B cell (primary cell): ENCODE data around the gene PRKCB. TPM values are rescaled to one million over a fixed set of nuclear protein-coding genes. Genes with fewer than 3 reads are reported as not detected.

ENCODE experiments used
- ATAC-seq: fragments of 200-7000 bp; cut with Tn5 transposase; one replicate; pipeline ENCODE4 v1.10.0; 2021; ENCODE audit warnings: low read depth, mild to moderate bottlenecking, moderate number of reproducible peaks, moderate library complexity
- CTCF ChIA-PET: fragments of 350-600 bp; sonication (Branson Sonifier 250); formaldehyde crosslinking; loops from one replicate; lab custom pipeline; 2021; ENCODE audit warnings: antibody characterized with exemption, inconsistent platforms; lab: Charles Lee
- POLR2A ChIA-PET: fragments of 350-600 bp; sonication (Branson Sonifier 250); formaldehyde crosslinking; loops from one replicate; lab custom pipeline; 2021; ENCODE audit warnings: antibody characterized with exemption; lab: Charles Lee
- DNase-seq: peaks from one replicate; pipeline ENCODE4 v3.0.0; 2013
- H2AFZ ChIP-seq: 2 replicates; pipeline ENCODE4 v1.6.1; 2012; ENCODE audit warnings: mild to moderate bottlenecking, low read depth, low read length; ENCODE audit not compliant: insufficient read depth, poor library complexity, severe bottlenecking
- H3K27ac ChIP-seq, 2 donors: 1 replicate in 1 of 2; 2 replicates in 1 of 2; pipeline ENCODE4 v1.5.1; 2012 to 2013; ENCODE audit warnings: low read length in 2 of 2, mild to moderate bottlenecking in 2 of 2, moderate library complexity in 1 of 2
- H3K27me3 ChIP-seq, 4 experiments: fragments of 200-600 bp in 1 of 4; sonication (generic) in 1 of 4; replicated peaks in 1 of 4; 1 replicate in 2 of 4; 2 replicates in 2 of 4; pipeline versions ENCODE4 v1.6.1 to v1.7.0; 2013 to 2016; ENCODE audit warnings: low read length in 3 of 4, mild to moderate bottlenecking in 2 of 4, mixed read lengths in 1 of 4, moderate library complexity in 1 of 4; ENCODE audit not compliant: insufficient read depth in 4 of 4, control insufficient read depth in 3 of 4; ENCODE audit errors: control extremely low read depth in 1 of 4
- H3K36me3 ChIP-seq, 2 experiments: replicated peaks in 1 of 2; 1 replicate in 1 of 2; 2 replicates in 1 of 2; pipeline versions ENCODE4 v1.6.1 to v1.7.1; 2013; ENCODE audit warnings: low read length in 1 of 2; ENCODE audit not compliant: insufficient read depth in 2 of 2, control insufficient read depth in 1 of 2; ENCODE audit errors: control extremely low read depth in 1 of 2, extremely low read depth in 1 of 2
- H3K4me1 ChIP-seq, 2 donors: fragments of 200-600 bp in 1 of 2; sonication (generic) in 1 of 2; 1 replicate in 1 of 2; 2 replicates in 1 of 2; pipeline versions ENCODE4 v1.5.1 to v1.6.1; 2013 to 2017; ENCODE audit warnings: low read length in 2 of 2; ENCODE audit not compliant: control insufficient read depth in 2 of 2, insufficient read depth in 2 of 2
- H3K4me2 ChIP-seq: replicated peaks from 2 replicates; pipeline ENCODE3; 2012; ENCODE audit warnings: mild to moderate bottlenecking, low read depth, low read length; ENCODE audit not compliant: poor library complexity, severe bottlenecking
- H3K4me3 ChIP-seq, 5 experiments: fragments of 200-600 bp in 1 of 5; sonication (generic) in 1 of 5; 1 replicate in 3 of 5; 2 replicates in 2 of 5; pipeline versions ENCODE4 v1.5.1 to v1.7.0; 2011 to 2016; ENCODE audit warnings: low read length in 4 of 5, mild to moderate bottlenecking in 4 of 5, low read depth in 2 of 5, control low read depth in 1 of 5, moderate library complexity in 1 of 5; ENCODE audit not compliant: insufficient read depth in 1 of 5; ENCODE audit errors: control extremely low read depth in 1 of 5, extremely low read depth in 1 of 5
- H3K79me2 ChIP-seq: fragments of 200-600 bp; sonication (generic); one replicate; pipeline ENCODE4 v1.6.0; 2016; ENCODE audit warnings: low read length; ENCODE audit not compliant: control insufficient read depth, insufficient read depth
- H3K9ac ChIP-seq: fragments of 200-600 bp; sonication (generic); 2 replicates; pipeline ENCODE4 v1.6.1; 2017; ENCODE audit warnings: mild to moderate bottlenecking, low read length, moderate library complexity
- H3K9me3 ChIP-seq, 3 donors: one replicate each; pipeline versions ENCODE4 v1.6.1 to v1.7.1; 2013; ENCODE audit warnings: low read length in 2 of 3; ENCODE audit not compliant: control insufficient read depth in 2 of 3, insufficient read depth in 1 of 3; ENCODE audit errors: control extremely low read depth in 1 of 3
- H4K20me1 ChIP-seq: 2 replicates; pipeline ENCODE4 v1.6.0; 2012; ENCODE audit warnings: mild to moderate bottlenecking, low read length; ENCODE audit not compliant: insufficient read depth, control insufficient read depth, poor library complexity, severe bottlenecking
- H3K27ac Mint-ChIP-seq: one replicate; pipeline ENCODE4 v1.8.0; 2021; ENCODE audit warnings: mixed read lengths
- H3K27me3 Mint-ChIP-seq: one replicate; pipeline ENCODE4 v1.8.0; 2021; ENCODE audit warnings: mixed read lengths
- H3K4me1 Mint-ChIP-seq: one replicate; pipeline ENCODE4 v1.8.0; 2021; ENCODE audit warnings: mixed read lengths
- H3K4me3 Mint-ChIP-seq: one replicate; pipeline ENCODE4 v1.8.0; 2021; ENCODE audit warnings: mixed read lengths
- H3K9me3 Mint-ChIP-seq: one replicate; pipeline ENCODE4 v1.8.0; 2022; ENCODE audit warnings: mixed read lengths; ENCODE audit not compliant: insufficient read depth
- CTCF ChIP-seq: fragments of 200-600 bp; IDR thresholded peaks from one replicate; pipeline ENCODE4 v1.8.0; 2022; ENCODE audit warnings: antibody characterized with exemption, mild to moderate bottlenecking
- EZH2 ChIP-seq: IDR thresholded peaks from 2 replicates; pipeline ENCODE4 v1.6.1; 2012; ENCODE audit warnings: borderline replicate concordance, low read depth, mild to moderate bottlenecking, moderate library complexity, low read length; ENCODE audit not compliant: insufficient read depth, poor library complexity, severe bottlenecking
- WGBS: methylation state at CpG from one replicate; pipeline ENCODE4 v1.1.5; 2013; ENCODE audit warnings: missing lambda C conversion rate; ENCODE audit not compliant: insufficient coverage; 5-methylcytosine and 5-hydroxymethylcytosine counted together
- intact Hi-C: fragments of 100-400 bp; cut with micrococcal nuclease; formaldehyde crosslinking; loops from one replicate; pipeline ENCODE4 v1.10.0; 2022
- polyA plus RNA-seq: library from polyadenylated mRNA; depleted of rRNA; stranded (reverse); fragments of >200 nt; gene quantifications from 2 replicates; pipeline ENCODE4 v1.2.3, GENCODE V29; 2012
- total RNA-seq, 2 donors: library from RNA; stranded (reverse); fragments of 120-200 nt in 1 of 2; gene quantifications; 1 replicate in 1 of 2; 2 replicates in 1 of 2; pipeline versions ENCODE4 v1.2.3 to v1.2.4, GENCODE V29; 2013 to 2022

PRKCB gene
- total and polyA plus RNA-seq, 2 donors (not counting 1 experiment from before 2014, with no cell fraction given): 106 to 373 TPM

DNA sequence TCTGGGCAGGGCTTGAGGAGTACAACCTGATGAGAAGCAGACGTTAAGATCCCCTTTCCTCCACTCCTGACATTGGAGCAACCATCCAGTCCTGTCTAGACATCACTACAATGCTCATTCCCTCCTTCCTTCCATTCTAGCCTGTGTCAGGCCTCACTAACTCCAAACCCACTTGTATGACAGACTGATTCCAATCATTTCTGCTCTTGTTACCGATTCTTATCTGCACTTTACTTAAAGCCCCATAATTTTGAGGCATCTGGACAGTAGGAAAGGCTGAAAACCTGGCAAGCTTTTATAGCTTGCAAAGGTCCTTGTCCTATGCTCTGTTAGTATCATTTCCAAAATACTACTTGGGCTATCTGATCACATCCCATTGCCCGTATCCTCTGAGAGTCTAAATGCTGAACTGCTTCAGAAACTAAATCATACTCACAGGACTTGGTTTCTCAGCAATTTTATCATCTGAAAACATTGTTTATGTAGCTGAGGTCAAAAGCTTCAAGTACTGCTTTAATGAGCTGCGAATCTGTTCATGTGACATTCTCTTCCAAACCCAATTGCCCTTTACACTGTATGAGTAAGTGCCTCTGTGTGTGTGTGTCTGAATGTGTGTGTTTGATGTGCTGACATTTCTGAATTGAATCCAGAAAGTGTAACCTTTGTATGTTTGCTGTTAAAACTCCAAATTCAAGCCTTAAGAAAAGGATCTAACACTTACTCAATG lies 363.2 kb downstream of the PRKCB start:
- no peak overlapping the region for H3K27ac ChIP-seq
- peaks cover 15% of the 10 kb centered on the region for H3K79me2 ChIP-seq
- no peak overlapping the region for H2AFZ ChIP-seq
- no peak overlapping the region for H3K9ac ChIP-seq
- ChIA-PET CTCF (no interaction called here), POLR2A (no interaction called here)
- DNase-seq (no peak), ATAC-seq (no peak)
- Mint-ChIP-seq H3K9me3 (no peaks in the 10 kb centered on the region), H3K4me3 (no peak overlapping the region), H3K4me1 (peaks cover 22% of the 10 kb centered on the region), H3K27ac (no peak overlapping the region), H3K27me3 (no peaks in the 10 kb centered on the region)
- no peaks in the 10 kb centered on the region for H3K9me3 ChIP-seq
- no peaks in the 10 kb centered on the region for H3K27me3 ChIP-seq
- peaks cover 80% of the 10 kb centered on the region for H4K20me1 ChIP-seq
- H3K4me2 ChIP-seq: no peak overlapping the region
- H3K36me3 ChIP-seq: peaks cover 5 to 95% of the 10 kb centered on the region in 2 experiments
- WGBS: 100% methylated on average over 2 of the region's 4 CpGs
- TF ChIP-seq EZH2: no peak
- TF ChIP-seq CTCF: no peak
- H3K4me1 ChIP-seq: peaks cover 0 to 8% of the 10 kb centered on the region in 2 donors
- H3K4me3 ChIP-seq: no peak overlapping the region
- intact Hi-C loops: no loop called here

DNA sequence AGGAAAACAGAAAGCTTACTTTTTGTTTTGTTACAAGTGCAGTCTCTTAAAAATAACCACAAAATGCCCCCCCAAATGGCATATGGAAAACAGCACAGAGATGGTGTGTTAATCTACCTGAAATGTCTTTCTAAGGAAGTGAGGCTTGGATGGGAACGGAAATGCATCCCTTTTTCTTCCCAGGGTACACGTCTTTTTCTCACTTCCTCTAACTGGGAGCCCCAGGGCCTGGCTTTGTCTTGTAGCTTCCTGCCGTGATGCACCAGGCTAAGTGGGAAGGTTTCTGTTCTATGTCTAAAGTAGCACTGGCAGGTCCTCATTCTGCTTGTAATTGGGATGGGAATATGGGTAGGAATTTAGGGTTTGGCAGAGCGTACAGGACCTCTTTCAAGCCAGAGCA lies 367.9 kb downstream of the PRKCB start:
- peaks cover 0 to 14% of the 10 kb centered on the region in 2 donors for H3K4me1 ChIP-seq
- H3K9ac ChIP-seq: no peak overlapping the region
- H3K4me3 ChIP-seq: no peak overlapping the region
- peaks cover 6% of the 10 kb centered on the region for H3K79me2 ChIP-seq
- no CpG with 5 or more reads among the region's 4 CpGs for WGBS
- no peak overlapping the region for H2AFZ ChIP-seq
- no peaks in the 10 kb centered on the region for H3K9me3 ChIP-seq
- DNase-seq: no peak
- Mint-ChIP-seq H3K9me3 (no peaks in the 10 kb centered on the region), H3K27ac (peak overlapping the region; percentile 73), H3K4me3 (no peak overlapping the region), H3K4me1 (peaks cover 17% of the 10 kb centered on the region), H3K27me3 (no peaks in the 10 kb centered on the region)
- H3K4me2 ChIP-seq: no peak overlapping the region
- ChIA-PET CTCF (interaction anchor here (1.8 kb wide), 1 partner anchor 134 kb away, joined by 10 read pairs; no protein-coding TSS in a partner anchor), POLR2A (no interaction called here)
- TF ChIP-seq CTCF (no peak), EZH2 (no peak)
- H4K20me1 ChIP-seq: peaks cover 54% of the 10 kb centered on the region
- H3K36me3 ChIP-seq: peaks cover 6 to 92% of the 10 kb centered on the region in 2 experiments
- no peaks in the 10 kb centered on the region for H3K27me3 ChIP-seq
- H3K27ac ChIP-seq: peak overlapping the region in 1 of 2 donors; percentile 21
- ATAC-seq: no peak
- intact Hi-C loops: no loop called here
